ENCODE measurements around the gene FXYD6.

DNA sequence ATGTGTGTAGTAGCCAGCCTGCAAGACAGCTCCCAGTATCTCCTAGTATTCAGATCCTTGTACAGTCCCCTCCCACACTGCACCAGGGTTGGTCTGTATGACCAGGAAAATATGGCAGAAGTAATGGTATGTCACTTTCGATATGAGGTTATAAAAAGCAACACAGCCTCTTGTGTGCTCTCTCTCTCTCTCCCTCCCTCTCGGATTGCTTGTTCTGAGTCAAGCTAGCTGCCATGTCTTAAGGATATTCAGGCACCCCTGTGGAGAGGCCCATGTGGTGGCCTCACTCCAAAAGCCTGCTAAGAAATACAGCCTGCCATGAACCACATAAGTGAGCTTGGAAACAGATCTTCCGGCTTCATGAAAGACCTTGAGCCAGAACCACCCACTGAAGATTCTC lies 25.4 kb downstream of the FXYD6 start:
- TF ChIP-seq, protein P1, sequence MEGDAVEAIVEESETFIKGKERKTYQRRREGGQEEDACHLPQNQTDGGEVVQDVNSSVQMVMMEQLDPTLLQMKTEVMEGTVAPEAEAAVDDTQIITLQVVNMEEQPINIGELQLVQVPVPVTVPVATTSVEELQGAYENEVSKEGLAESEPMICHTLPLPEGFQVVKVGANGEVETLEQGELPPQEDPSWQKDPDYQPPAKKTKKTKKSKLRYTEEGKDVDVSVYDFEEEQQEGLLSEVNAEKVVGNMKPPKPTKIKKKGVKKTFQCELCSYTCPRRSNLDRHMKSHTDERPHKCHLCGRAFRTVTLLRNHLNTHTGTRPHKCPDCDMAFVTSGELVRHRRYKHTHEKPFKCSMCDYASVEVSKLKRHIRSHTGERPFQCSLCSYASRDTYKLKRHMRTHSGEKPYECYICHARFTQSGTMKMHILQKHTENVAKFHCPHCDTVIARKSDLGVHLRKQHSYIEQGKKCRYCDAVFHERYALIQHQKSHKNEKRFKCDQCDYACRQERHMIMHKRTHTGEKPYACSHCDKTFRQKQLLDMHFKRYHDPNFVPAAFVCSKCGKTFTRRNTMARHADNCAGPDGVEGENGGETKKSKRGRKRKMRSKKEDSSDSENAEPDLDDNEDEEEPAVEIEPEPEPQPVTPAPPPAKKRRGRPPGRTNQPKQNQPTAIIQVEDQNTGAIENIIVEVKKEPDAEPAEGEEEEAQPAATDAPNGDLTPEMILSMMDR (conservative IDR thresholded peaks at IDR 0.05; ENCODE audit: low read depth, low read length) = no peak
- no peak for TF ChIP-seq EZH2 (IDR thresholded peaks at IDR 0.05; ENCODE audit: low read length, unreplicated experiment)
